ENCODE results near the gene SH2D5. TPM values are rescaled to one million over a fixed set of nuclear protein-coding genes. Genes with fewer than 3 reads are reported as not detected.

Gene SH2D5
- total RNA-seq (1.0 and 2.4 TPM in 2 replicates), polyA plus RNA-seq (0.18 and 0.23 TPM in 2 replicates), polyA minus RNA-seq (0.22 and 0.28 TPM in 2 replicates), Bru-seq, nascent RNA (percentile 22 among the genes with signal in this experiment), BruChase-seq, experiment 1, labeled RNA remaining after a 6-hour chase (percentile 43 among the genes with signal in this experiment), BruChase-seq, experiment 2, labeled RNA remaining after a 2-hour chase (percentile 31 among the genes with signal in this experiment)
- 0.13 and 0.17 TPM in 2 replicates for polyA plus RNA-seq (2011; cell fraction: cytosol; rRNA removed)
- polyA plus RNA-seq (2011; cell fraction: nucleus; rRNA removed) = 0.97 and 1.4 TPM in 2 replicates
- 0.59 and 0.84 TPM in 2 replicates for polyA plus RNA-seq (2012)
- polyA minus RNA-seq (2011; cell fraction: cytosol; rRNA and poly(A)+ RNA removed) = not detected
- polyA minus RNA-seq (2011; cell fraction: nucleus; rRNA and poly(A)+ RNA removed) = 0.34 and 0.72 TPM in 2 replicates
- long read RNA-seq, partial matches to known transcripts = 0 of 1 reads
- long read RNA-seq, other reads (novel, unspliced or antisense) = 1 of 1 reads

DNA sequence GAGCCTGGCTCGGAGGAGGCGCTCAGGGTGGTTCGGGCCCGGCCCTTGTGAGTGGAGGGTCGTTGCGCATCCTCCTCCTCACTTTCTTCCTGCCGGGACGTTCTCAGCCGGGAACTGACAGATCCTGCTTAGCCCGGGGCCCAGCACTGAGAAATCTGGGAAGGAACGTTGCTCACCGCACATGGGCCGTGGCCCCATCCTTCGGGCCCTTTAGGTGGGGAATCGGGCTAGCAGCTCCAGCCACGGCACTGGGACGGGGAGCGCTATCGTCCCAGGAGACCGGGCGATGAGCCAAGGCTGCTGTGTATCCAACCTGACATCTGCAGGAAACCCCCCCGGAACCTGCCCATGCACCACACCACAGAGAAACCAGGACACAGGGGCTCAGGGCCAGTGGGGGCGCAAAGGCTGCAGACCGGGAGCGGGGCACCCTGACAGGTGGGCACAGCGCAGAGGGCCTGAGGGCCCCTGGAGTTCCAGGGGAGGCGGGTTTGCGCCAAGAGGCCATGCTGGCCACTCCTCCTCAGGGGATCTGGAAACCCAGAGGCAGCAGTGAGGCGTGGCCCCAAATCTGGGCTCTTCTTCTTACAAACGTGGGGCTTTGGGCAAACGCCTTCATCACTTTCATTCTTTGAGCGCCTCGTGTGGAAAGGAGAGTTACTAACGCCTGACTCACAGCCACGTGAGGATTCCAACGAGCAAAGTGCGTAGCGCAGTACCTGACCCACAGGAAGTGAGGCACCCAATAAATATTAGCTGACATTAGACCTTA, at the start of gene SH2D5:
Gene SH2D5 (minus strand): TSS at position 116 of the 772 bp plus-strand sequence. CDS start 4,659 bp downstream, outside the sequence.
- Histone ChIP-seq H3K4me3 (replicated peaks in 1 of 3; ENCODE audit: insufficient read depth in 1 of 3, low read depth in 1 of 3, low read length in 3 of 3) (peak within 1 kb of the TSS; percentile 27 to 57 (median 42)), H3K9me3 (replicated peaks; ENCODE audit: control insufficient read depth, insufficient read depth, low read length) (no peaks in the 10 kb centered on the region), H3K4me1 (ENCODE audit: control insufficient read depth, extremely low read depth, insufficient read depth, low read length) (peaks cover 14% of the 10 kb centered on the region), H3K36me3 (ENCODE audit: control insufficient read depth in 2 of 2, extremely low read depth in 1 of 2, insufficient read depth in 2 of 2, low read length in 2 of 2) (peaks cover 0 to 2% of the 10 kb centered on the region in 2 experiments), H3K9me1 (replicated peaks; ENCODE audit: control insufficient read depth, extremely low read depth, insufficient read depth, low read length) (no peaks in the 10 kb centered on the region), H3K4me2 (ENCODE audit: insufficient read depth, low read length) (peak within 1 kb of the TSS; percentile 76), H3K27ac (ENCODE audit: insufficient read depth, low read depth, low read length) (peak within 1 kb of the TSS; percentile 56), H4K20me1 (replicated peaks; ENCODE audit: control insufficient read depth, extremely low read depth, insufficient read depth, low read length) (no peaks in the 10 kb centered on the region), H3K27me3 (ENCODE audit: control insufficient read depth in 2 of 2, insufficient read depth in 2 of 2, low read length in 2 of 2) (peaks cover 7 to 16% of the 10 kb centered on the region in 2 experiments), H3K9ac (replicated peaks; ENCODE audit: extremely low read depth, insufficient read depth, low read length) (peak within 1 kb of the TSS; percentile 72), H2AFZ (ENCODE audit: low read depth, low read length) (peak within 1 kb of the TSS; percentile 22), H3K79me2 (ENCODE audit: control insufficient read depth, insufficient read depth, low read length) (no peaks in the 10 kb centered on the region)
- BruUV-seq (replicated peaks) = TSS peak; percentile 60
- ChIA-PET CTCF (interaction anchor here (1.3 to 2.5 kb wide), 6 partner anchors 14 to 462 kb away, joined by 4 to 18 read pairs (median 6); partner anchors contain the start of gene KIF17), POLR2A (interaction anchor here (1.1 kb wide), 1 partner anchor 54 kb away, joined by 4 read pairs; no protein-coding TSS in a partner anchor)
- dilution Hi-C loops (cut with MboI; ENCODE audit: extremely low pct_ligation_motif_present, low sequenced_read_pairs) = no loop called here
- FAIRE-seq (peak; percentile 98), DNase-seq (ENCODE audit: low read depth, low spot score) (peak; percentile 87)
- peak; percentile 81 for TF ChIP-seq MYC (IDR thresholded peaks at IDR 0.05; ENCODE audit: low read depth, low read length)
- peak; percentile 88 for TF ChIP-seq MAX (IDR thresholded peaks at IDR 0.05; ENCODE audit: insufficient read depth, insufficient read length)
- TF ChIP-seq CTCF (IDR thresholded peaks at IDR 0.05; ENCODE audit: extremely low read depth in 1 of 2, insufficient read depth in 1 of 2, low read depth in 1 of 2, low read length in 2 of 2) = peak; percentile 20 to 33
- peak; percentile 76 for TF ChIP-seq POLR2AphosphoS5 (IDR thresholded peaks at IDR 0.05; ENCODE audit: insufficient read depth, low read depth, low read length)
- no peak for TF ChIP-seq POLR2A (IDR thresholded peaks at IDR 0.05; ENCODE audit: low read depth, low read length)
- no peak for TF ChIP-seq GATA2 (IDR thresholded peaks at IDR 0.05; ENCODE audit: insufficient read depth, insufficient read length, low read depth, low read length)
- TF ChIP-seq JUN (IDR thresholded peaks at IDR 0.05; ENCODE audit: borderline replicate concordance, insufficient read depth, insufficient read length, low read depth) = peak; percentile 83
- TF ChIP-seq EZH2 (IDR thresholded peaks at IDR 0.05; ENCODE audit: borderline replicate concordance, low read depth, low read length, severe bottlenecking) = no peak
- TF ChIP-seq FOS (IDR thresholded peaks at IDR 0.05; ENCODE audit: borderline replicate concordance, insufficient read depth, low read length) = peak; percentile 95
- intact Hi-C loops (cut with micrococcal nuclease) = loop anchor here (1.0 kb wide), 1 partner anchor 36 kb away; no protein-coding TSS in a partner anchor

Data from endothelial cell of umbilical vein (primary cell).